Sigmoid colon (tissue), 7 donors: Measurements from ENCODE around the gene FLT1. TPM values are rescaled to one million over a fixed set of nuclear protein-coding genes. Genes with fewer than 3 reads are reported as not detected.

Source experiments
- DNase-seq: peaks from one replicate; pipeline ENCODE4 v3.0.0-alpha.2; 2019
- H3K27ac ChIP-seq, 4 donors: fragments of 200-600 bp; sonication (generic); one replicate each; pipeline ENCODE4 v1.5.1; 2016 to 2019; ENCODE audit warnings: mild to moderate bottlenecking in 1 of 4
- H3K27me3 ChIP-seq, 3 donors: fragments of 200-600 bp; sonication (generic); one replicate each; pipeline ENCODE4 v1.5.1; 2019; ENCODE audit warnings: mild to moderate bottlenecking in 1 of 3
- H3K36me3 ChIP-seq, 4 donors: fragments of 200-600 bp; sonication (generic); one replicate each; pipeline ENCODE4 v1.5.1; 2016 to 2019
- H3K4me1 ChIP-seq, 4 donors: fragments of 200-600 bp; sonication (generic); one replicate each; pipeline ENCODE4 v1.5.1; 2017 to 2019
- H3K4me3 ChIP-seq, 4 donors: fragments of 200-600 bp; sonication (generic); one replicate each; pipeline ENCODE4 v1.5.1; 2017 to 2019; ENCODE audit warnings: mild to moderate bottlenecking in 2 of 4, moderate library complexity in 1 of 4
- H3K9me3 ChIP-seq, 4 donors: fragments of 200-600 bp in 3 of 4; sonication (generic) in 3 of 4; one replicate each; pipeline versions ENCODE4 v1.5.1 to v1.6.1; 2013 to 2019
- EP300 ChIP-seq, 4 donors: sonication (generic); formaldehyde crosslinking; IDR thresholded peaks; one replicate each; pipeline ENCODE4 v1.6.1; 2017; ENCODE audit warnings: antibody characterized with exemption in 4 of 4
- POLR2A ChIP-seq, 2 donors: fragments of 450-650 bp; IDR thresholded peaks; one replicate each; pipeline ENCODE4 v1.6.1; 2016; ENCODE audit warnings: antibody characterized with exemption in 2 of 2, mild to moderate bottlenecking in 2 of 2, moderate library complexity in 2 of 2
- POLR2AphosphoS5 ChIP-seq, 4 donors: sonication (generic); formaldehyde crosslinking; IDR thresholded peaks; one replicate each; pipeline ENCODE4 v1.6.1; 2017; ENCODE audit warnings: antibody characterized with exemption in 4 of 4
- WGBS, 2 donors: extraction: QIAGEN DNeasy Blood & Tissue Kit; methylation state at CpG; one replicate each; pipeline ENCODE4 v1.1.7; 2013; 5-methylcytosine and 5-hydroxymethylcytosine counted together
- intact Hi-C: fragments of 100-400 bp; cut with DNase I; formaldehyde crosslinking; loops from one replicate; pipeline ENCODE4 v1.15.1; 2023
- polyA plus RNA-seq, 3 donors: library from polyadenylated mRNA; stranded (reverse); fragments of 200-250 nt; gene quantifications; one replicate each; pipeline ENCODE4 v1.2.3, GENCODE V29; 2013
- total RNA-seq, 4 donors: library from RNA; depleted of rRNA; stranded (reverse); fragments of >200 nt; gene quantifications; one replicate each; pipeline ENCODE4 v1.1.0, GENCODE V29; 2016
- TF ChIP-seq, protein P1 (sequence below), 4 experiments: fragments of 450-650 bp in 3 of 4; fragments of 200-600 bp in 1 of 4; IDR thresholded peaks; one replicate each; pipeline ENCODE4 v1.5.1; 2016 to 2019; ENCODE audit warnings: antibody characterized with exemption in 4 of 4, mild to moderate bottlenecking in 3 of 4, moderate library complexity in 2 of 4
- donor health status: healthy with polysubstance abuse.
- donor health status: Bipolar disorder and iron deficiency.
- donor health status: healthy.

FLT1 gene
- total and polyA plus RNA-seq, 7 donors = under 0.01 to 18.3 (median 5.7) TPM

DNA sequence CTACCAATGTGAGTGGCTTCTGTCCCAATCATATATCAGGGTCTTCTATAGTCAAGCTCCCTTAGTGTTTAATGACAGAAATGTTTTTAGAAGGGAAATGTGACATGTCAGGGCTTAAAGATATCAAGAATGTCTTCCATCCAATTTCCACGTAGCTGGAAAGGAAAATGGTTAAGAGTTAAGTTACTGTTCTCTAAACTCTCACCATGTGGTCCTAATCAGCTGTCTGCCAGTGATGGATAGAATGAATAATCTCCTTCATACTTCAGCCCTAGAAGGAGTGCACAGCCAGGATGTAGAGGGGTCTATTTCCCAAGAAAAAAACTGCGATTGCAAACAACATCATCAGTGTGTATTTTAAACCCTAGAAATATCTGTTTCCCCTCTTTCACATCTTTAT, 36.3 kb downstream of the FLT1 start:
- no peaks in the 10 kb centered on the region for H3K4me1 ChIP-seq
- no peak for TF ChIP-seq POLR2A (IDR thresholded peaks at IDR 0.05)
- TF ChIP-seq, protein P1, sequence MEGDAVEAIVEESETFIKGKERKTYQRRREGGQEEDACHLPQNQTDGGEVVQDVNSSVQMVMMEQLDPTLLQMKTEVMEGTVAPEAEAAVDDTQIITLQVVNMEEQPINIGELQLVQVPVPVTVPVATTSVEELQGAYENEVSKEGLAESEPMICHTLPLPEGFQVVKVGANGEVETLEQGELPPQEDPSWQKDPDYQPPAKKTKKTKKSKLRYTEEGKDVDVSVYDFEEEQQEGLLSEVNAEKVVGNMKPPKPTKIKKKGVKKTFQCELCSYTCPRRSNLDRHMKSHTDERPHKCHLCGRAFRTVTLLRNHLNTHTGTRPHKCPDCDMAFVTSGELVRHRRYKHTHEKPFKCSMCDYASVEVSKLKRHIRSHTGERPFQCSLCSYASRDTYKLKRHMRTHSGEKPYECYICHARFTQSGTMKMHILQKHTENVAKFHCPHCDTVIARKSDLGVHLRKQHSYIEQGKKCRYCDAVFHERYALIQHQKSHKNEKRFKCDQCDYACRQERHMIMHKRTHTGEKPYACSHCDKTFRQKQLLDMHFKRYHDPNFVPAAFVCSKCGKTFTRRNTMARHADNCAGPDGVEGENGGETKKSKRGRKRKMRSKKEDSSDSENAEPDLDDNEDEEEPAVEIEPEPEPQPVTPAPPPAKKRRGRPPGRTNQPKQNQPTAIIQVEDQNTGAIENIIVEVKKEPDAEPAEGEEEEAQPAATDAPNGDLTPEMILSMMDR (IDR thresholded peaks at IDR 0.05) = no peak
- no peaks in the 10 kb centered on the region for H3K9me3 ChIP-seq
- no peaks in the 10 kb centered on the region for H3K36me3 ChIP-seq
- H3K4me3 ChIP-seq = no peak overlapping the region
- H3K27ac ChIP-seq = no peak overlapping the region
- DNase-seq = no peak
- intact Hi-C loops = no loop called here
- no peaks in the 10 kb centered on the region for H3K27me3 ChIP-seq
- WGBS, 2 donors = 81 to 89% methylated on average over 2 of the region's 2 CpGs

DNA sequence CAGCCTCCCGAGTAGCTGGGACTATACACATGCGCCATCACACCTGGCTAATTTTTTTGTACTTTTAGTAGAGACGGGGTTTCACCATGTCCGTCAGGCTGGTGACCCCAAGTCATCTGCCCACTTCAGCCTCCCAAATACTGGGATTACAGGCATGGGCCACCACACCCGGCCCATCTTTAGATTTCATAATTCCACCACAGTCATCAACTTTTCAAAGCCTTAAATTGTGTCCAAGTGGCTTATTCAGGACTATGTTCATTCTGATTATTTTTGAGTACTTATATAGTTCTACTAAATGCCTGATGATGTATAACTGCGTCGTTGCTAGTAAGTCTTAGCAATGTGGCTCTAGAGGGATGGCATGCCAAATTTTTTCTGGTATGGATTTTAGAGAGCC, 36.9 kb downstream of the FLT1 start:
- intact Hi-C loops = no loop called here
- 95 to 96% methylated on average over 7 of the region's 7 CpGs for WGBS, 2 donors
- no peak for DNase-seq
- TF ChIP-seq POLR2AphosphoS5 (IDR thresholded peaks at IDR 0.05) (no peak), EP300 (IDR thresholded peaks at IDR 0.05) (no peak), POLR2A (IDR thresholded peaks at IDR 0.05) (no peak)
- TF ChIP-seq, protein P1 (IDR thresholded peaks at IDR 0.05) = no peak
- Histone ChIP-seq H3K27ac (no peak overlapping the region), H3K36me3 (no peaks in the 10 kb centered on the region), H3K9me3 (no peaks in the 10 kb centered on the region), H3K4me1 (no peaks in the 10 kb centered on the region), H3K4me3 (no peak overlapping the region), H3K27me3 (no peaks in the 10 kb centered on the region)

DNA sequence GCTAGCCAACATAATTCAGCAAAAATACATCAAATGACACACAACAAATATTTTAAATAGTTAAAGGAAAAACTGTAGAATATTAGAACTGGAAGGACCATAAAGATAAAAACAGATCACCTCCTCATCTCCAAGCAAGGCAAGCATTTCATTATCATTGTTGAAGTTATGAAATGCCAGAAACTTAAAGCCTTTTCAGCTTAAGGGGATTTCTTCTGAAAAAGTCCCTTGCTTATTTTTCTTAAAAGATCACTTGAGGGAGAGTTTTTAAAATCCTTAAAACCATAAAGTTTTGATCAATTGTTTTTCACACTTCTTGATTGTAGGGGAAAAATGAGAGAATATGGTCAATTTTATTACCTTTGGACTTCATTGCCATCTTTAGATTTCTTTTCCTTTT, 37.4 kb downstream of the FLT1 start:
- no peaks in the 10 kb centered on the region for H3K36me3 ChIP-seq
- TF ChIP-seq POLR2AphosphoS5 (IDR thresholded peaks at IDR 0.05) (no peak), EP300 (IDR thresholded peaks at IDR 0.05) (no peak), POLR2A (IDR thresholded peaks at IDR 0.05) (no peak)
- TF ChIP-seq, protein P1 (IDR thresholded peaks at IDR 0.05) = no peak
- no peaks in the 10 kb centered on the region for H3K27me3 ChIP-seq
- H3K9me3 ChIP-seq = no peaks in the 10 kb centered on the region
- no peak overlapping the region for H3K4me3 ChIP-seq
- no peak for DNase-seq
- H3K4me1 ChIP-seq = no peaks in the 10 kb centered on the region
- H3K27ac ChIP-seq = no peak overlapping the region
- intact Hi-C loops = no loop called here

DNA sequence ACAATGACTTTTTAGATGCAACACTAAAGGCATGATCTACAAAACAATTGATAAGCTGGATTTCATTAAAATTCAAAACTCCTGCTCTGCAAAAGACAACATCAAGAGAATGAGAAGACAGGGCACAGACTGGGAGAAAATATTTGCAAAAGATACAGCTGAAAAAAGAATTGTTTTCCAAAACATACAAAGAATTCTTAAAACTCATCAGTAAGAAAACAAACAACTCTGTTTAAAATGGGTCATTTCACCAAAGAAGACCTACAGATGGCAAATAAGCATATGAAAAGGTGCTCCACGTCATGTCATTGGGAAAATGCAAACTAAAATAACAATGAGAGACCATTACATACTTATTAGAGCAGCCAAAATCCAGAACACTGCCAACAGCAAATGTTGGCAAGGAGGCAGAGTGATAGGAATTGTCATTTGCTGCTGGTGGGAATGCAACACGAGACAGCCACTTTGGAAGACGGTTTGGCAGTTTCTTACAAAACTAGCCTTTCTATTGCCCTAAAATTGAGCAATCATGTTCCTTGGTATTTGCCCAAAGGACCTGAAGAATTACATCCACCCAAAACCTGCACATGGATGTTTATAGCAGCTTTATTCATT, 39.2 kb downstream of the FLT1 start:
- intact Hi-C loops = no loop called here
- DNase-seq = no peak
- WGBS, 2 donors = 62 to 78% methylated on average over 3 of the region's 3 CpGs
- no peaks in the 10 kb centered on the region for H3K27me3 ChIP-seq
- H3K9me3 ChIP-seq = no peaks in the 10 kb centered on the region
- no peak overlapping the region for H3K27ac ChIP-seq
- no peaks in the 10 kb centered on the region for H3K36me3 ChIP-seq
- no peaks in the 10 kb centered on the region for H3K4me1 ChIP-seq
- TF ChIP-seq POLR2AphosphoS5 (IDR thresholded peaks at IDR 0.05) = no peak
- no peak overlapping the region for H3K4me3 ChIP-seq

DNA sequence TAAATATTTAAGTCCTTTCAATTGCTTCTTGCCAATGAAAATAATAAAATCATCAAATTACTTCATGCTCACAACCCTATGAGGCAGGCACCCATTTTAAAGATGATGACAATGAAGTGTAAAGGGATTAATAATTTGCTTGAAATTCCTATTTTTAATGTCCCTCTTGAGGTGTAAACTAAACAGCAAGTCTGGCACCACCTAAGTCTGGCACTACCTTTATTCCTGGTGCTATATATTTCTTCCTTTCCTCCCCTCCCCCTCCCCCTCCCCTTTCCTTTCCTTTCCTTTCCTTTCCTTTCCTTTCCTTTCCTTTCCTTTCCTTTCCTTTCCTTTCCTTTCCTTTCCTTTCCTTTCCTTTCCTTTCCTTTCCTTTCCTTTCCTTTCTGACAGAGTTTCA, 42.2 kb downstream of the FLT1 start:
- intact Hi-C loops = no loop called here
- no peaks in the 10 kb centered on the region for H3K27me3 ChIP-seq
- H3K36me3 ChIP-seq = no peaks in the 10 kb centered on the region
- no peak overlapping the region for H3K4me3 ChIP-seq
- no peak for TF ChIP-seq POLR2A (IDR thresholded peaks at IDR 0.05)
- TF ChIP-seq POLR2AphosphoS5 (IDR thresholded peaks at IDR 0.05) = no peak
- TF ChIP-seq EP300 (IDR thresholded peaks at IDR 0.05) = no peak
- TF ChIP-seq, protein P1 (IDR thresholded peaks at IDR 0.05) = no peak
- no peak for DNase-seq
- no peaks in the 10 kb centered on the region for H3K4me1 ChIP-seq
- H3K9me3 ChIP-seq = peaks cover 0 to 4% (median 2%) of the 10 kb centered on the region in 4 donors
- H3K27ac ChIP-seq = no peak overlapping the region
